GM19463 (cell line): ENCODE measurements around the gene CCDC40.
"Not testable (repeated sequence)": the region's sequence is repeated elsewhere in the genome, so short reads cannot be mapped to it uniquely, and the experiment has no call there.

ENCODE experiments used
- ATAC-seq: cut with Tn5 transposase; IDR thresholded peaks from one replicate; pipeline ENCODE4 v1.9.1; 2021; ENCODE audit warnings: mild to moderate bottlenecking, moderate library complexity; ENCODE audit not compliant: unreplicated experiment

Gene CCDC40, protein sequence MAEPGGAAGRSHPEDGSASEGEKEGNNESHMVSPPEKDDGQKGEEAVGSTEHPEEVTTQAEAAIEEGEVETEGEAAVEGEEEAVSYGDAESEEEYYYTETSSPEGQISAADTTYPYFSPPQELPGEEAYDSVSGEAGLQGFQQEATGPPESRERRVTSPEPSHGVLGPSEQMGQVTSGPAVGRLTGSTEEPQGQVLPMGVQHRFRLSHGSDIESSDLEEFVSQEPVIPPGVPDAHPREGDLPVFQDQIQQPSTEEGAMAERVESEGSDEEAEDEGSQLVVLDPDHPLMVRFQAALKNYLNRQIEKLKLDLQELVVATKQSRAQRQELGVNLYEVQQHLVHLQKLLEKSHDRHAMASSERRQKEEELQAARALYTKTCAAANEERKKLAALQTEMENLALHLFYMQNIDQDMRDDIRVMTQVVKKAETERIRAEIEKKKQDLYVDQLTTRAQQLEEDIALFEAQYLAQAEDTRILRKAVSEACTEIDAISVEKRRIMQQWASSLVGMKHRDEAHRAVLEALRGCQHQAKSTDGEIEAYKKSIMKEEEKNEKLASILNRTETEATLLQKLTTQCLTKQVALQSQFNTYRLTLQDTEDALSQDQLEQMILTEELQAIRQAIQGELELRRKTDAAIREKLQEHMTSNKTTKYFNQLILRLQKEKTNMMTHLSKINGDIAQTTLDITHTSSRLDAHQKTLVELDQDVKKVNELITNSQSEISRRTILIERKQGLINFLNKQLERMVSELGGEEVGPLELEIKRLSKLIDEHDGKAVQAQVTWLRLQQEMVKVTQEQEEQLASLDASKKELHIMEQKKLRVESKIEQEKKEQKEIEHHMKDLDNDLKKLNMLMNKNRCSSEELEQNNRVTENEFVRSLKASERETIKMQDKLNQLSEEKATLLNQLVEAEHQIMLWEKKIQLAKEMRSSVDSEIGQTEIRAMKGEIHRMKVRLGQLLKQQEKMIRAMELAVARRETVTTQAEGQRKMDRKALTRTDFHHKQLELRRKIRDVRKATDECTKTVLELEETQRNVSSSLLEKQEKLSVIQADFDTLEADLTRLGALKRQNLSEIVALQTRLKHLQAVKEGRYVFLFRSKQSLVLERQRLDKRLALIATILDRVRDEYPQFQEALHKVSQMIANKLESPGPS

GRCh38 chr17:80035937-80036714, at the start of gene CCDC40:
Gene CCDC40 (plus strand): TSS chr17:80036642. CDS start chr17:80036663, 21 bp downstream.
- peak; percentile 57 for ATAC-seq

GRCh38 chr17:79987187-79987934, 49.1 kb upstream of the CCDC40 start:
- no peak for ATAC-seq

GRCh38 chr17:79987935-79988184, 48.6 kb upstream of the CCDC40 start:
- ATAC-seq, result no peak

- no peak for ATAC-seq
These were observed 48.1 kb upstream of the CCDC40 start for GRCh38 chr17:79988185-79988971.

DNA sequence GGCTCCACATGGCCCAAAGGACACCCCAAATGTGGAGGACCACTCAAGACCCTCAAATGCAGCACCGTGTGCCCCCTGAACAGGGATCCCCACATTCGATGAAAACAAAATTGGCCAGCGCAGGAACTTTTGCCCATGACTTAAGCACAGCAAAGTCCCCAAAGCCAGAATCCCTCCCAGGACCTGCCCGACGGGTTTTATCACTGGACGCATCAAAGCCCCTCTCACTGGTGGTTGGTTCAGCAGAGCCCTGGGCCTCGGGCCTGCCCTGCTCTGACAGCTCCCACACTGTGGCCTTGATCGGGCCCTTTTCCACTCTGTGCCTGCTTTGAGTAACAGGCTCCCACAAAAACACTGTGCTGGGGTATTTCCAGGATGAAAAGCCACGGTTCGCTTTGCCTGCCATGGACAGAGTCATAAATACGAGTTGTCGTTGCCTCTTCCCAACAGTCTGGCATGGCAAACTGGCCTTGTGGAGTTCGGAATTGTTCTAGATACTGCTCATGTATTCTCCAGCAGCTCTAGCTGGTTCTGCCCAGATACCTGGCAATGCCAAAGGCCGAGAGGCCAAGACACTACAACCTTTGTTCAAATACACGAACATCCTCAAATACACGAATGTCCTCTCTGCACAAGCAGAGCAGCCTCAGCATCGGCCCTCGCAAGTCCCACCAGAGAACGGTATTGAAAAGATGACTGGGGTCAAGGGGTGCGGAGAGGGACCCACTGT, 47.2 kb upstream of the CCDC40 start:
- ATAC-seq, result no peak

DNA sequence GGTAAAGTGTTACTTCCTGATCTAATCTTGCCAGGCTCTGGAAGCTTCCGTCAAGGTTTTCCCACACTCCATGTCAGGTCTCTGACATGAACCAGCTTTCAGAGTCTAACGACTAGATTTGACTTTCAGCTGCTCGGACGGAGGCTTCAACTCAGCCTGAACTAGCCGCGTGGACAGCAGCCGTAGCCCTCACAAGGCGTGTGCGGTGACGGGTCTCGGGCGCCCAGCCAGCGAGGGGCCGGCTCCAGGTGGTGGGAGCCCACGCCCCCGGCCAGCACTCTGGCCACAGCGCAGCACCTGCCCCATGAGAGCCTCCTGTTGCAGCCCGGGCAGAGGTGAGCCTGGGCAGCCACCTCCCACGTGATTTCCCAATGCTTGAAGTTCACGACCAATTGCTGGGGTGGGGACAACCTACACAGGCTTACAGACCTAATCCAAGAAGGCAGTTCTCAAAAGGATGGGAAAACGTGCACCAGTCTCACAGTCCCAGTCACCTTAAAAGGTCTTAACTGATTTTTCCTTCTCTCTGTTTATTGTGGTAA, 46.3 kb upstream of the CCDC40 start:
- no peak for ATAC-seq

GRCh38 chr17:79990704-79991103, 45.7 kb upstream of the CCDC40 start:
- no peak for ATAC-seq

GRCh38 chr17:79991140-79991923, 45.1 kb upstream of the CCDC40 start:
- peak; percentile 47 for ATAC-seq

GRCh38 chr17:79991924-79992648, 44.4 kb upstream of the CCDC40 start:
- no peak for ATAC-seq

GRCh38 chr17:79992649-79993389, 43.6 kb upstream of the CCDC40 start:
- no peak for ATAC-seq

GRCh38 chr17:79993390-79994227, 42.8 kb upstream of the CCDC40 start:
- ATAC-seq, result no peak

GRCh38 chr17:79994228-79994569, 42.2 kb upstream of the CCDC40 start:
- ATAC-seq, result not testable (repeated sequence)

- ATAC-seq, result no peak
These were observed 41.8 kb upstream of the CCDC40 start for GRCh38 chr17:79994602-79995001.

GRCh38 chr17:79995696-79996095, 40.7 kb upstream of the CCDC40 start:
- ATAC-seq, result no peak

DNA sequence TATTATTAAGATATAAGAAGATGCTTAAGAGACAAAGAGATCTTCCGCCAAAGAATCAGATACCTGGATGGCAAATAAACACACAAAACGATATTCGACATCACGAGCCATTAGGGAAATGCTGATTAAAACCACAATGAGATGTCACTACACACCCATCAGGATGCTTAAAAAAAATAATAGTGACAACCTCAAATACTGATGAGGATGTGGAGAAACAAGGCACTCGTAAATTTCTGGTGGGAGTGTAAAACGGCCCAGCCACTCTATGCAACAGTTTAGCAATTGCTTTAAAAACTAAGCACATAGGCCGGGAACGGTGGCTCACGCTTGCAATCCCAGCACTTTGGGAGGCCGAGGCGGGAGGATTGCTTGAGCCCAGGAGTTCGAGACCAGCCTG, 40.2 kb upstream of the CCDC40 start:
- ATAC-seq, result no peak
